ENCODE results near the gene EIF4B. TPM values are rescaled to one million over a fixed set of nuclear protein-coding genes. Genes with fewer than 3 reads are reported as not detected.
"Not testable (repeated sequence)": the region's sequence is repeated elsewhere in the genome, so short reads cannot be mapped to it uniquely, and the experiment has no call there.

EIF4B gene
- total and polyA plus RNA-seq, 8 donors, result 72.8 to 522 (median 418) TPM

- Histone ChIP-seq H3K4me1 (no peaks in the 10 kb centered on the region), H3K27ac (no peak overlapping the region), H3K4me3 (no peak overlapping the region), H3K27me3 (no peaks in the 10 kb centered on the region), H3K36me3 (no peaks in the 10 kb centered on the region), H3K9me3 (no peaks in the 10 kb centered on the region)
- peak; percentile 84 to 95 (median 90) for DNase-seq
- TF ChIP-seq CTCF (IDR thresholded peaks at IDR 0.05), result peak; percentile 89 to 96 (median 93)
- ATAC-seq, result peak; percentile 94 to 99 (median 98)
- FAIRE-seq, result no peak
- WGBS, 2 donors, result 18 to 23% methylated on average over 13 of the region's 13 CpGs
- intact Hi-C loops (cut with DNase I), result loop anchor here in 2 of 3 donors (2.0 to 10.0 kb wide), 3 partner anchors 94 to 836 kb away; no protein-coding TSS in a partner anchor
Observed at GRCh38 chr12:52980650-52981423, 25.4 kb upstream of the EIF4B start.

GRCh38 chr12:52984136-52984535 is 22.1 kb upstream of the EIF4B start:
- H3K36me3 ChIP-seq, result no peaks in the 10 kb centered on the region
- H3K9me3 ChIP-seq, result no peaks in the 10 kb centered on the region
- no peaks in the 10 kb centered on the region for H3K4me1 ChIP-seq
- no peak for DNase-seq
- TF ChIP-seq CTCF (IDR thresholded peaks at IDR 0.05), result no peak
- H3K27ac ChIP-seq, result no peak overlapping the region
- no peak for ATAC-seq
- no peak overlapping the region for H3K4me3 ChIP-seq
- no peak for FAIRE-seq
- intact Hi-C loops (cut with DNase I), result loop anchor here in 2 of 3 donors (10.0 kb wide), 2 partner anchors 399 to 839 kb away; no protein-coding TSS in a partner anchor
- 74 to 83% methylated on average over 1 of the region's 1 CpG for WGBS, 2 donors
- H3K27me3 ChIP-seq, result no peaks in the 10 kb centered on the region

GRCh38 chr12:52988898-52989297 is 17.4 kb upstream of the EIF4B start:
- FAIRE-seq (no peak), DNase-seq (no peak), ATAC-seq (peak in 1 of 4 donors; percentile 20)
- TF ChIP-seq CTCF (IDR thresholded peaks at IDR 0.05), result no peak
- H3K4me3 ChIP-seq, result no peak overlapping the region
- intact Hi-C loops (cut with DNase I), result loop anchor here in 2 of 3 donors (10.0 kb wide), 2 partner anchors 404 to 844 kb away; no protein-coding TSS in a partner anchor
- WGBS, 2 donors, result 79 to 84% methylated on average over 6 of the region's 6 CpGs
- no peaks in the 10 kb centered on the region for H3K36me3 ChIP-seq
- no peak overlapping the region for H3K27ac ChIP-seq
- no peaks in the 10 kb centered on the region for H3K27me3 ChIP-seq
- H3K4me1 ChIP-seq, result no peaks in the 10 kb centered on the region
- no peaks in the 10 kb centered on the region for H3K9me3 ChIP-seq

- Histone ChIP-seq H3K27ac (no peak overlapping the region), H3K36me3 (no peaks in the 10 kb centered on the region), H3K9me3 (no peaks in the 10 kb centered on the region), H3K27me3 (no peaks in the 10 kb centered on the region), H3K4me3 (no peak overlapping the region), H3K4me1 (no peaks in the 10 kb centered on the region)
- no peak for ATAC-seq
- FAIRE-seq, result no peak
- DNase-seq, result no peak
- 93 to 95% methylated on average over 4 of the region's 4 CpGs for WGBS, 2 donors
- intact Hi-C loops (cut with DNase I), result no loop called here
- no peak for TF ChIP-seq CTCF (IDR thresholded peaks at IDR 0.05)
Observed at GRCh38 chr12:52990206-52990605, 16.1 kb upstream of the EIF4B start.

GRCh38 chr12:52992240-52992639 is 14.0 kb upstream of the EIF4B start:
- H3K4me3 ChIP-seq, result not testable (repeated sequence)

More at GRCh38 chr12:52992240-52992639, 14.0 kb upstream of the EIF4B start:
- FAIRE-seq; H3K9me3 ChIP-seq; intact Hi-C loops (cut with DNase I); H3K36me3 ChIP-seq; H3K27me3 ChIP-seq; H3K4me1 ChIP-seq; DNase-seq; ATAC-seq: not testable (repeated sequence)
- WGBS, 2 donors, result 92 to 93% methylated on average over 5 of the region's 5 CpGs
- H3K27ac ChIP-seq, result peak overlapping the region in 2 of 4 donors; percentile 48 to 64

Data from pancreas (tissue), 10 donors.